ENCODE results near the gene WDR7.

Gene WDR7

DNA sequence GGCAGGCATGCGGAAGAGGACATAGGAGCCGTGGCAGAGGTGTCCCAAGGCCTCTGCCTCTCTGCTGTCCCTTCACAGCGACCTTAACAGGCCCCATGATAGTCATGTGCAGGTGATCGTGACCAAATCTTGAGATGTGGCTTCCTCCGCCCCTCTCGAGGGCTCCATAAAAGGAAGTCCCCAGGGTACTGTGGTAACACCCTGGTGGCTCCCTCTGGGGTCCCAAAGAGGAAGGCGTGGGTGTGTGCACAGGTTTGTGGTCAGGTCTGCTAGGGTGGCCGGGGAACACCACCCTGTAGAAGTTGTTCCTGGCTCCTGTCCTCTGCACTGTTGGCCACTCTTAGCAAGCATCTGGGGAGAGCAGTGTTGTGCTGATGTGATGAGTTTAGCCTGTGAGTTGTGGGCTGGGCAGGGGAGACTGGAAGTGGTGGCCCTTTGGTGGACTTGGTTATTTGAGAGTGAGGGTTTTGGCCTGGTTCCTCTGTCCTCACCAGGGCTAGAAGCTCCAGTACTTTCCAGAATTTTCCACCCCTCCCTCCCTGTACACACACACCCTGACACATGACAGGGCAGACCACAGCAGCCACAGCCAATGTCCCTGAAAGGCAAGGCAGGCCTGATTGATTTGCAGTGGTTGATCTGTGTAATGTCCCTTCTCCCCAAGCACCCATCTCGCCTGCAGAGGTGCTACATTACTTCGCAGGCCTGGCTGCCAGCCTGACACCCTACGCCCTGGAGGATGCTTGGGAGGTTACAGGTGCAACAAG lies 426.8 kb downstream of the WDR7 start:
- no peak for DNase-seq
- intact Hi-C loops (cut with DNase I) = no loop called here

DNA sequence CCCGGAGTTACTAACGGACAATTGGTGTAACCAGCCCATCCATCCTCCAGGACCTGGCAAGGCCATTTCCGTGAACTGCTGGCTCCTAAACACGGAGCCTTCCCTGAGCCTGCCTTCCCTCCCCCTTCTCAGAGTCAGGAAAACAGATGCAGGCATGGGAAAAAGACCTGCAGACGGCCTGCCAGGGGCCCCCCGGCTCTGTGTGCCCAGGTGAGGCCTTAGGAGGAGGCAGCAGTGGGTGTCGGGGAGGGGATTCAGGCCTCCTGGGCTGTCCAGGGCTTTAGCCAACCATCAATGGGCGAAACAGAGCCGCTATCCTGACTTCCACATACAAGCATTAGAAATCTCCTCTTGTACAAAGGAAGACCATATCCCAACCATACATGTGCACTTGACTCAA lies 427.5 kb downstream of the WDR7 start:
- intact Hi-C loops (cut with DNase I) = no loop called here
- no peak for DNase-seq

DNA sequence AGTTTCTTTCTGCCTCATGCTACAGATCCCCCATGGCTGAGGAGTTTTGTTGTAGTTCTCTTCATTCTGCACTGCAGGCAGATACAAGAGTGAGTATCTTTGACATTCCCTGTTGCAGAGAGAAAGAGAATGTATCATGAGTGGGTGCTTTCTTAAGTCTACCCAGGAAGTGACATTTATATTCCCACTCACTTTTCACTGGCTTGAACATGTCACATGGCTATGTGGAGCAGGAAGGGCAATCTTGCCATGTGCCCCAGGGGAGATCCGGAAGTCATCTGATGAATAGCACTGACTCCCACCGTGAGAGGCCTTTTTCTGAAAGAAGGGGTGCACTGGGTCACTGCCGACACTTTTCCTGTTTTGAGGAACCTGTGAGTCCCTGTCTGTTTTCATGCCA lies 429.3 kb downstream of the WDR7 start:
- peak in 7 of 42 donors; percentile 14 to 55 (median 32) for DNase-seq
- intact Hi-C loops (cut with DNase I) = no loop called here

DNA sequence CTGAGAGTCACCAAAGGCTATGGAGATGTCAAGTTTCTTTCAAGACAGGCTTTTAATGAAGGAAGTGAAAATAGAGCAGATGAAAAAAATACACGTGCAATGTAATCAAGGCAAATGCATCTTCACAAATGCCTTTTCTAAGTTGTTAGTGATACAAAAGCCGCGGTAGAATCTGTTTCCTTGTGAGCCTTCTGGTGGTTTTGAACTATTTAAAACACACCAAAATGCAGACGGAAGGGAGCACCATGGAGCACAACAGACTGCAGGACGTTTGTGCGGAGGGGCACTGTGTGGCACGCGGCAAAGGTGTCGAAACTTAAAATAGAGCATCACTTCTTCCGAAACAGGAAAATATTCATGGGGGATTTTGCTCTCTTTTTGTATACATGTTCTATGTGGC lies 430.7 kb downstream of the WDR7 start:
- DNase-seq = no peak
- intact Hi-C loops (cut with DNase I) = no loop called here

DNA sequence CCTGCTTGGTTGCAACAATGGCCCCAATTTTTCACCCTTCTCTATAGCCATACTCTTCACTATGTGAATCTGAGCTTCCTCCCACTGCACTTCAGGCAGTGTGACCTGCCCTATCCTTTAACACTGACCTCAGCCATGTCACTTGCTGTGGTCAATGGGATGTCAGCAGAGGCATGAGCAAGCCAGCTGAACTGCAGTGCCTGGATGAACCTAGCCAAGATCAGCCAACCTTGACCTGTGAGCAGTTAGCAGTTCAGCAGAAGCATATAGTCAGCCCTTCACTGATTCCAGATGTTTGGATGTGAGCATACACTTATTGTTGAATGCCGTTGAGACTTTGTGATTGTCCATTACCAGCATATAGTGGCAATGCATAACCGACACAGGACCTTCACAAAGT lies 432.3 kb downstream of the WDR7 start:
- no peak for DNase-seq
- intact Hi-C loops (cut with DNase I) = no loop called here

DNA sequence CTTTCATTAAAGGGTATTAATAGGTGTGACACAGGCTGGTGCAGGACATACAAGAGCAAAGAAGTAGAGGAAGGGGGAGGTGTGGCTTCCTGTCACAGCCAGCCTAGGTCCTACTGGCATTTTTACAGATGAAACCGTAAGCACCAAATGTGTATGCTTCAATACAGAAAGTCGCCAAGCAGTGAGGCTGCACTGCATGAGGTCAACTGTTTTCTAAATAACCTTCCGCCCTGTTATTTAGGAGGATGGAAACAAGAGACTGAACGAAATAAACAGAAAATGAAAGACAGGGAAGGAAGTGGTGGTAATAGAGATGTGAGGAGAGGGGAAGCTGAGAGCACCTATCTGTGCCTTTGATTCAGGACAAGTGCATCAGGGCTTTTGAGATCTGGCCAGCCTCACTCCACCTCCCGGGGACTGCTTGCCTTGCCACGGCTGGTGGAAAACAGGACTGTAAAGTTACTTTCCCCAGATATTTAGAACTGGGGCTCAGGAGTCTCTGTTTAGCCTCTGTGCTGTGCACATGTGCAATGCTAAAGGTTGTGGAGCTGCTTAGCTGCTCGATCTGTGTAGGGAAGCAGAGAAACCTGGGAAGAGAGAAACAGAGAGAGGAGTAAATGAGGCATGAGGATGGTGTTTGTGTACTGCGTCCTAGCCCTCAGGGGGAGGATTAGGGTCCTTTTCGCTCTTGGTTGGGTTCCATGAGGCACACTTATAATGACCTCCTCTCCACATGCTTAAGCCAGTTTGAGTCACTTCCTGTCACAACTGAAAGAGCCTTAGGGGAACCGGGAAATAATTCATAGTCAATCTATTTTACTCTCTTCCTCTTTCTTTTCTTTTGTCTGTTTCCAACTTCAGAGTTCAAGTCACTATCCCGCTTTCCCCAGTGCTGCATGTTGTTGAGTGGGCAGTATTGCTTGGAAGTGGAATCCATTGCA lies 433.4 kb downstream of the WDR7 start:
- DNase-seq = no peak
- intact Hi-C loops (cut with DNase I) = no loop called here

DNA sequence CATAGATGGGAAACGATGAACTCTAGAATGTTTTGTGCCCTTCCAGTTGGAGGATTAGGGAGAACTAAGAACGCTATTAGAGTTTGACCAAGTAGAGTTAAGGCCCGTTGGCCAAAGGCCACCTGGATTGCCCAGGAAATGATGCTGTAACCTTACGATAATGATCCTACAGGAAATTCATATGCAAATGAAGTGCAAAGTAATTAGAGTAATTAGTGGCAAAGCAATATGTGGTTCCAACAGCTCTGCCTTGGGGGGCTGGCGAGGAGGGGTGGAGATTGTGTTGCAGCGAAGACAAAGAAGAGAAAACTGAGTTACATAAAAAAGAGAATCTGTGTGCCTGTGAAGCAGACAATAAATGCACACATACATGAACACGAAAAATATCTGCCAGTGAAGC lies 434.2 kb downstream of the WDR7 start:
- DNase-seq = no peak
- intact Hi-C loops (cut with DNase I) = no loop called here

DNA sequence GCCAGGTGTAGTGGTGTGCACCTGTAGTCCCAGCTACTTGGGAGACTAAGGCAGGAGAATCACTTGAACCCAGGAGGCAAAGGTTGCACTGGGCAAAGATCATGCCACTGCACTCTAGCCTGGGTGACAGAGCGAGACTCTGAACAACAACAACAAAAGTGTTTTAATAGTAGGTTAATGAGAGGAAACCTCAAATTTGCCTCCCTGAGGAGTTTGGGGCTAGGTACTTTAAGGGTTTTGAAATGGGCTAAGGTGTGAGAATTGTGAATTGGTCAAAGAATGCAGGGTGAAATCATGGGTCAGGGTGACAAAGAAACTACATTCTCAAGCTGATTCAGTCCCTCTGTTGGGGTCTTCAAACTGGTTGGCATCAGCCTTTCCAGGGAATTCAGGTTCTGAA lies 435.0 kb downstream of the WDR7 start:
- DNase-seq = no peak
- intact Hi-C loops (cut with DNase I) = no loop called here

Data from head of caudate nucleus (tissue), 42 donors.